CD1c-positive myeloid dendritic cell (primary cell): ENCODE results near the gene MAGI1.
"Not testable (repeated sequence)": the region's sequence is repeated elsewhere in the genome, so short reads cannot be mapped to it uniquely, and the experiment has no call there.

Experiments
- DNase-seq: peaks from one replicate; pipeline ENCODE4 v3.0.0-alpha.2; 2016; ENCODE audit errors: extremely low spot score

The MAGI1 gene

GRCh38 chr3:66038726-66039589 lies at the start of gene MAGI1:
MAGI1 (minus strand) TSS chr3:66038918; CDS start chr3:66038308, 610 bp downstream.
- DNase-seq = no peak

DNA sequence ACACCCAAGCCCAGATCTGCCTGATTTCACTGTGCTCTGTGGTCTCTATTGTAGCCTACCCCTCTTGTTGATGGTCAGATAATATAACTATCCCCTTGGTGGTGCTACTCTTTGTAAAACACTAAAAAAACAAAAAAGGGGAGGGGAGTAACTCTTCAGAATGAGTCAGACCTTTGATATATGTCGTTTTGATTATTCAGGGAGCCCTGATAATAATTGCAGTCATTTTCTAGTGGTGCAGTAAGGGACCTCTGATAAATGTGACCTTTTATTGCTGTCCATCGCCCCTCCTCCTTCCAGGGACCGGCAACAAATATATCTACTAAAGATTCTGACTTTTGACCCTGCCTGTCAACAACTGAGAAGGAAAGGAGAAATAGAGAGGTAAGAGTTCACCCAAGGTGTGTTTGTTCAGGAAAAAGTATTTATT lies 45.1 kb upstream of the MAGI1 start:
- no peak for DNase-seq

DNA sequence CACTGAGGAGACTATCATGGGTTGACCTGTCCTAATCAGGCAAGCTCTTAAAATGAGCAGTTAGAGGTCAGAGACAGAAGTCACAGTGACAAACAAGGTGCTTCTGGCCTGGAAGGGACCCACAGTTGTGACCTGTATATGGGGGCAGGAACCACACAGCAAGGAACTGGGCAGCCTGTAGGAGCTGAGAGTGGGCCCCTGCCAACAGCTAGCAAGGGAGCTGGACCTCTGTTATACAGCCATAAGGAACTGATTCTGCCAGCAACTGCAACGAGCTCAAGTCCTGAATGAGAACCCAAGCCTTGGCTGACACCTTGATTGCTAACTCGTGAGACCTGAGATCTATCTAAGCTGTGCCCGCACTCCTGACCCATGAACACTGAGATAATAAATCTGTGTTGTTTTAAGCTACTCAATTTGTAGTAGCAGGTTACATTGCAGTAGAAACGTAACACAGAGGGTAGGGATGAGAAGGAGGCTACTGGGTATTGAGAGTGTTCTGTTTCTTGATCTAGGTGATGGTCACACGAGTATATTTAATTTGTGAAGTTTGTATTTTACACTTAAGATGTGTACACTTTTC lies 44.5 kb upstream of the MAGI1 start:
- no peak for DNase-seq

- DNase-seq = no peak
These were observed 44.0 kb upstream of the MAGI1 start for GRCh38 chr3:66082679-66083078.

DNA sequence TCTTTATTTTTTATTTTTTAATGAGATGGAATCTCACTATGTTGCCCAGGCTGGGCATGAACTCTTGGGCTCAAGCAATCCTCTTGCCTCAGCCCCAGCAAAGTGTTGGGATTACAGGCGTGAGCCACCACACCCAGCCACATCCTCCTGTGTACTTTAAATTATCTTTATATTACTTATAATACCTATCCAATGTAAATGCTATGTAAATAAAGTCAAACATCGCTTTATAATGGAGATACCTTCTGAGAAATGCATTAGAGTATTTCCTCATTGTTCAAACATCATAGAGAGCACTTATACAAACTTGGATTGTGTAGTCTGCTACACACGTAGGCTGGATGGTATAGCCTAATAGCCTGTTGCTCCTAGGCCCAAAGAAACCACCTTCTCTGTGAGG lies 41.4 kb upstream of the MAGI1 start:
- no peak for DNase-seq

DNA sequence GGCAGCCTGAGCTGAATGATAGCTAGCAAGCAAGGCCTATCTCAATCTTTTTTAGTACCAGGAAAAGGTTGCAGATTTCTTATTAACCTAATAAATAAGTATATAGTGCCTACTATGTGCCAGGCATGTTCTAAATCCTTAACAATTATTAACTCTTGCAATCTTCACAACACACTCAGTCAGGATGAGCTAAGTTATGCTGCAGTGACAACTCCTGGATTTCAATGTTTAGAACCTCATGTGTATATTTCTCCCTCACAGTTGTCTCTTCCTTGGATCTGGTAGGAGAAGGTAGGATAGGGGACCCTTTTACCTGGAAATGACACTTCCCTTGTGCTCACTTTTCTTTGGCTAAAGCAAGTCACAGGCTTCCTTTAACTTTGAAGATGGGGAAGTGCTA lies 39.3 kb upstream of the MAGI1 start:
- DNase-seq = no peak

DNA sequence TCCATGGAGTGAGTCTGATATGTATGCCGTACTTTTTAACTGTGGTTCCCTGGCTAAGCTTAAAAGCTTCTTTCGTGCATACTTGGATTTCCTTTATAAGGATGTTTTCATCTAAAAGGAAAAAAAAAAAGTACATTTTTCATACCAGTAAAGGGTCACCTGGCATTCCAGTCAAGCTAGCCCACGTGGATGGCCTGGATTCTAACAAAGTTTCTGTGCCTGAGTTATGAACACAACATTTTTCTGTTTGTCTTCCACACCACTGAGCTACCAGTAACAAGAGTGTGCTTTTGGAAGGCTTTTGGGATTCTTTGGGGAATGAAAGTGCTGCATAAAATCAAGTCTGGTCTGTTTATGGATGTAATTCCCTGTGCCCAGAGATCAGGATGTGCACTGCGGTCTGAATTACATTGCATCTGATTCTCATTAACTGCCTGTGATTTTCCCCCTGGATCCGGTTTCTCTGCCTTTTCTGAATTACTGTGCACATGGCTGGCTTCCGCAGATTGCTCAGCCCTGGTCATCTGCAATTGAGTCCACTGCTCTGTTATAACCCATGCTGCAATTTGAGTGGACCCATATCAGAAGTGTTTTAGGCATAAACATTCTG lies 38.2 kb upstream of the MAGI1 start:
- DNase-seq = no peak

GRCh38 chr3:66075281-66075680 lies 36.6 kb upstream of the MAGI1 start:
- no peak for DNase-seq

DNA sequence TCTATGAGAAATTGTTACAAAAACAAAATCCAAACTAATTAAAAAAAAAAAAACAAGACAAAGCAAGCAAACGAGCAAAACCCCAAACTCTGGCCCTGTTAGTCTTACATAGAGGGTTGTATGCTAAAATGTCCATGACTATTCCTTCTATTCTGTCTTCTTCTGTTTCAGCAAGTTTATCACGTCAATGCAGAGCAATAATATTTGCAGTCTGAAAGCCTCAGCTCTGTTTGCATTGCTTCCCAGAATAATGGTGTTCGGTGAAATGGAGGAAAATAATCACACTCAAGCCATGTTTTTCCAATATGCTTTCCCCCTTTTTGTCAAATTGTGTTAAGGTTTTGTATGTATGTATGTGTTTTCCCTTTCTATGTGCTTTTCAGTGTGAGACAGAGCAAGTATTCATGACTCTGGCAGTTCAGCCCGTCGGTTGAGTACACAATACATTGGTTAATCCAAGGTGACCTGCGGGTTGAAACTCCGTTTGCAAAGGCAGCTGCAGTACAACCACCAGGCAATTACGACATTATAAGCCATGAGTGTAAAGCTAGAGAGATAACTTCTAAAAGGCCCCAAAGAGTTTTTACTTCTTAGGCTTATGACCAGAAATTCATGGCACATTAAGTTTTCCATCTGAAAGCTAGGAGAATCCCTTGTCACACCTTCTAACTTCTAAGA lies 34.9 kb upstream of the MAGI1 start:
- no peak for DNase-seq

DNA sequence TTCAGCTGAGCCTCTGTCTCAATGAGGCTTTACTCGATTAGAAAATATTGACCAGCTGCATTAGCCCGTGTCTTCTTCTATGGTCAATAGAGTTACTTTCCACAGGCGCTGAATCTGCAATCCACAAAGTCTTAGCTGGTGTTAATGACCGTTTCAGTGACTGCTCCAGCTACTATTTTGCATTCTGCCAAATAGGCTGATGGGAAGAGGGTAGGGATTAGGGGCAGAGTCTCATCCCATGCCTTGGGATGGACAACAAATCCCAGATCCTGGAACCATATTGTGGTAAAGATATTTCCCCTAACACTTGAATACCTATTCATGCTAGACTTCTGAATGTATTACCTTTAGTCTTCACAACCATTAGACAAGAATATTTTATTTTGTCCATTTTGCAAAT lies 29.5 kb upstream of the MAGI1 start:
- no peak for DNase-seq

GRCh38 chr3:66066963-66067617 lies 28.4 kb upstream of the MAGI1 start:
- no peak for DNase-seq

DNA sequence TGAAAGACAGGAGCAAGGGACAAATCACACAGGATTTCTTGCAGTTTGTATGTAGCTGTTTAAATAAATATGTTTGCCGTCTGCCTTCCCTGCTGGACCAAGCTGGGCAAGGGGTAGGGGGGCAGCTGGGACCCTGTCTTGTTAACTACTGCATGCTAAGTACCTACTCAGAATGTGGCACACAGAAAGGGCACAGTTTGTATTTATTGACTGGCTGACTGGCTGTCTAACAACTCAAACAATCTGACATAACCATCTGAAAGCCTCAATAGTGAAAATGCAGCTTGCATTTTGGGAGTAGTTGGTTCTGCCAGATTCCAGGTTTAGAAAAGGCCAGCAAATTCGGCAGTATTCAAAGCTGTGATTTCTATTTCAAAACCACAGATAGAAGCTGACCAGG lies 16.6 kb upstream of the MAGI1 start:
- DNase-seq = no peak

DNA sequence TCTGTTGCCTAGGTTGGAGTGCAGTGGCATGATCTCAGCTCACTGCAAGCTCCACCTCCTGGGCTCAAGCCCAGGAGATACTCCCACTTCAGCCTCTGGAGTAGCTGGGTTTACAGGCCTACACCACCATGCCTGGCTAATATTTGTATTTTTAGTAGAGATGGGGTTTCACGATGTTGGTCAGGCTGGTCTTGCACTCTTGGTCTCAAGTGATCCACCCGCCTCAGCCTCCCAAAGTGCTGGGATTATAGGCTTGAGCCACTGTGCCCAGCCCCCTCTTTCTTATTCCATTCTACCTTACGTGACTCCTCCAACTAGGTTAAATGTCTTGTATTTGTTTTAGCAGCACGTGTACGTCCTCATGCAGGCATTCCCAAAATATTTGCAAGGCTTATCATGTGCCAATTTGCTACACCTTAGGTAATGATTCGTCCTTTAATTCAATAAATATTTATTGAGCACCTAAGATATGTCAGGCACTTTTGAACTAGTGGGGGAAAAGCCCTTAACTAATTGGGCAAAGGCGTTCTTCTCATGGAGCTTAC lies 14.9 kb upstream of the MAGI1 start:
- no peak for DNase-seq

- DNase-seq = no peak
These were observed 14.2 kb upstream of the MAGI1 start for GRCh38 chr3:66052721-66053549.

DNA sequence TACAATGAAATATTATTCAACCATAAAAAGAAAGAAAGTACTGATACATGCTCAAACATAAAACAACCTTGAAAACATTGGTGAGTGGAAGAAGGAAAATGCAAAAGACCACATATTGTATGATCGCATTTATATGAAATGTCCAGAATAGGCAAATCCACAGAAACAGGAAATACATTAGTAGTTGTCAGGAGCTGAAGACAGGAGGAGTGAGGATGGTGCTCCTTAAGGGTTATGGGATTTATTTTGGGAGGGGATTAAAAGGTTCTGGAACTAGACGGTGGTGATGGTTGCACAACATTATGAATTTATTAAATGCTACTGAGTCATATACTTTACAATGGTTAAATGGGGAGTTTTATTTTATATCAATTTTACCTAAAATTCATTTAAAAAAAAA lies 12.1 kb upstream of the MAGI1 start:
- DNase-seq = no peak

DNA sequence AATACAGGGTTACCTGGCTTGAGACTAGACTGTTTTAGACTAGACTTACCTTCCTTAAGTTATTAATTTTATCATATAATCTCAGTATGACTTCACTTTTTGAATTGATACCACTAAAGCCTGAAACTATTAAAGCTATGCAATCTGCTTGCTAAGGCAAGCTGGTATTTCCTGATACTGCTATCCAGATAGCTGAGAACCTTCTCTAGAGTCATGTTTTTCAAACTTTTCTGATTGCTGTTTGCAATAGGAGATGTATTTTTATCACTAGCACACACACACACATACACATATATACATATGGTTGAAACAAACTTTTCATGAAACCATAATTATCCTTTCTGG lies 9.3 kb upstream of the MAGI1 start:
- DNase-seq = no peak

DNA sequence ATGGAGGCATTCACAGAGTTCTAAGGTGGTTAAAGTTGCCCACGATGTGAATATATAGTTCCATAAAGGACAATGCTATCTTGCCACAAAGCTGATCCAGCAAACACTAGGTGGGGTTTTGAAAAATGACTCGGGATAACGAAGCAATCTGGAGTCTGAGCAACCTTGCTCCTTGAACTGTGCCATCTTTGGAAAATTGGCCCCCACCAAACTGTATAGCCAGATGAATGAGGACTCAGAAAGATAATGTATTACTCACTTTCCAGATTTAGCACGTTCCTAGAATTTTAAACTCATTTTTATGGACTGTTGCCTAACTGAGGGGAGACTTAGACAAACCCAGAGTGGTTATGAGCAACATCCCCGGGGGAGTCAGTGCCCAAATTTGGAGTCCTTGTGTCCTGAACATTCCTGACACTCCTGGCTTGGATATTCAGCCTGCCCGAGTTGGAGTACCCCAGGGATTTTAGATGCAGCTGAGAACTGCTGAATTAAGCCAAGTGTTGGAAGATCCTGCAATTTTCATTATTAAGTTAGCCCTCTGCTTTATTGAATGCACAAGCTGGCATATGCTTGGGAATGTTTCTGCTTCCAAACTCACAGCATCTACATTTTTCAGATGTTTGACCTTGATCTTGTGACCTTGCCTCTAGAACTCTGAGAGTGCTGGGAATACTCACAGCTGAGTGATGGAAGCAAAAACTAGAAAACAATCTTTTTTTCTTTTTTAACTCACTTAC lies 8.8 kb upstream of the MAGI1 start:
- no peak for DNase-seq

DNA sequence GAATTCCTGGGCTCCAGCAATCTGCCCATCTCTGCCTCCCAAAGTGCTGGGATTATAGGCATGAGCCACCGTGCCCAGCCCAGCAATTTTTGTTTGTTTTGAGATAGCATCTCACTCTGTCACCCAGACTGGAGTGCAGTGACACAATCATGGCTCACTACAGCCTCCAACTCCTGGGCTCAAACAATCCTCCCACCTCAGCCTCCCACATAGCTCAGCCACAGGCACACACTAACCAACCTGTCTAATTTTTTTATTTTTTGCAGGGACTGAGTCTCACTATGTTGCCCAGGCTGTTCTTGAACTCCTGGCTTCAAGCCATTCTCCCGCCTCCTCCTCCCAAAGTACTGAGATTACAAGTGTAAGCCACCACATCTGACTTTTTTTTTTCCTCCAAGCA lies 7.6 kb upstream of the MAGI1 start:
- DNase-seq = not testable (repeated sequence)

DNA sequence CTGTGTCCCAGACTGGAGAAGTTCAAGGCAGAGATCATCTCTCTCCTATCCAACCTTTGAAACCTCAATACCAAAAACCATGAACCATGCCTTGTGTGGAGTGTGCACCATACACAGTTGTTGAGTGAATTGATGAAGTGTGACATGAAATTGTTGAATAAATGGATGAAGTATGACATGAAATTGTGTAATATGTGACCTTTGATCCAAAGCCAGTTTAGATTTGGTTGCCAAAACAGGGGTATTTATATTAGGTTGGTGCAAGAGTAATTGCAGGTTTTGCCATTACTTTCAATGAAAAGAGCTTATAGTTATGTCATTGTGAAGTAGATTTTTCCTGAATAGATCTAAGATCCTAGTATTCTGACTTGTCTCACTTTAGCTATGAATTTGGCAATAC lies 3.1 kb upstream of the MAGI1 start:
- DNase-seq = no peak

DNA sequence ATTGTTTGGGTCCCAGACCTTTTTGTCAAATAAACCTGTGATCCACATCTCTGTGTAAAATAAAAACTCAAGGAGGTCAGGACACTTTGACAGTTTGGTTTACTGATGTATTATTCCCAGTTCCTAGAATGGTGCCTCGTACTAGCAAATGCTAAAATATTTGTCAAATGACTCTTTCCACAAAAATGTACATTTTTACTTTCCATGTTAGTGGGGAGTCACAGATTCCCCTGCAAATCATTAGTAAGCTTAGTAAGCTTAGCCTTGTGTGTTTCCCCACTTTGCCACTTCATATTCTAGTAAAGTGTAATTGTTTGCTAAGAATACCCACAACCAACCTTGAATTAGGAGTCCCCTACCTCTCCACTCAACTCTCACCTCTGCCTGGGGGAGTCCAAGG lies 2.4 kb upstream of the MAGI1 start:
- DNase-seq = no peak
